Measurements from ENCODE around the gene ARHGAP24.

ARHGAP24 gene

GRCh38 chr4:85734424-85734831, 259.5 kb downstream of the ARHGAP24 start:
- Histone ChIP-seq H3K27me3 (ENCODE audit: insufficient read depth, low read length, poor library complexity) (no peaks in the 10 kb centered on the region), H3K4ac (ENCODE audit: low read depth, low read length) (no peak overlapping the region), H3K23ac (ENCODE audit: low read length) (no peak overlapping the region), H2BK120ac (ENCODE audit: low read depth, low read length) (no peak overlapping the region), H3K4me2 (ENCODE audit: low read length) (no peak overlapping the region), H4K5ac (ENCODE audit: low read length) (no peak overlapping the region), H2BK15ac (replicated peaks; ENCODE audit: low read depth) (no peak overlapping the region), H3K79me1 (ENCODE audit: low read length) (no peaks in the 10 kb centered on the region), H3K4me3 (ENCODE audit: low read length) (no peak overlapping the region), H4K8ac (ENCODE audit: low read depth, low read length) (no peak overlapping the region), H3K56ac (ENCODE audit: low read length) (no peak overlapping the region), H3K4me1 (ENCODE audit: control insufficient read depth, low read depth, low read length) (no peaks in the 10 kb centered on the region), H3K27ac (ENCODE audit: low read depth, low read length) (no peak overlapping the region), H3K36me3 (ENCODE audit: control insufficient read depth, insufficient read depth, low read length) (no peaks in the 10 kb centered on the region), H3K18ac (ENCODE audit: low read length) (no peak overlapping the region), H3K79me2 (ENCODE audit: control insufficient read depth, insufficient read depth, low read length) (no peaks in the 10 kb centered on the region), H2BK5ac (ENCODE audit: low read length) (no peak overlapping the region), H3K9ac (ENCODE audit: low read length) (no peak overlapping the region), H2AK5ac (ENCODE audit: low read length) (no peak overlapping the region)
- no CpG with 5 or more reads among the region's 1 CpG for WGBS (ENCODE audit: extremely low coverage, insufficient coverage, low lambda C conversion rate)
- DNase-seq = no peak

- H3K23ac ChIP-seq (ENCODE audit: low read length) = no peak overlapping the region
- no peak overlapping the region for H2BK15ac ChIP-seq (replicated peaks; ENCODE audit: low read depth)
- no peaks in the 10 kb centered on the region for H3K79me1 ChIP-seq (ENCODE audit: low read length)
- no peak overlapping the region for H4K5ac ChIP-seq (ENCODE audit: low read length)
- H3K18ac ChIP-seq (ENCODE audit: low read length) = no peak overlapping the region
- H2AK5ac ChIP-seq (ENCODE audit: low read length) = no peak overlapping the region
- H3K27ac ChIP-seq (ENCODE audit: low read depth, low read length) = no peak overlapping the region
- no peaks in the 10 kb centered on the region for H3K27me3 ChIP-seq (ENCODE audit: insufficient read depth, low read length, poor library complexity)
- no peak overlapping the region for H4K8ac ChIP-seq (ENCODE audit: low read depth, low read length)
- no peaks in the 10 kb centered on the region for H3K4me1 ChIP-seq (ENCODE audit: control insufficient read depth, low read depth, low read length)
- no peaks in the 10 kb centered on the region for H3K36me3 ChIP-seq (ENCODE audit: control insufficient read depth, insufficient read depth, low read length)
- H3K9ac ChIP-seq (ENCODE audit: low read length) = no peak overlapping the region
- H3K4ac ChIP-seq (ENCODE audit: low read depth, low read length) = no peak overlapping the region
- H3K56ac ChIP-seq (ENCODE audit: low read length) = no peak overlapping the region
- no CpG with 5 or more reads among the region's 2 CpGs for WGBS (ENCODE audit: extremely low coverage, insufficient coverage, low lambda C conversion rate)
- no peak overlapping the region for H3K4me3 ChIP-seq (ENCODE audit: low read length)
- H2BK120ac ChIP-seq (ENCODE audit: low read depth, low read length) = no peak overlapping the region
- no peak overlapping the region for H3K4me2 ChIP-seq (ENCODE audit: low read length)
- H2BK5ac ChIP-seq (ENCODE audit: low read length) = no peak overlapping the region
- DNase-seq = no peak
- no peaks in the 10 kb centered on the region for H3K79me2 ChIP-seq (ENCODE audit: control insufficient read depth, insufficient read depth, low read length)
These were observed 261.6 kb downstream of the ARHGAP24 start for GRCh38 chr4:85736571-85736970.

GRCh38 chr4:85737254-85737653, 262.3 kb downstream of the ARHGAP24 start:
- no peak overlapping the region for H4K5ac ChIP-seq (ENCODE audit: low read length)
- H2BK15ac ChIP-seq (replicated peaks; ENCODE audit: low read depth) = no peak overlapping the region
- no peaks in the 10 kb centered on the region for H3K4me1 ChIP-seq (ENCODE audit: control insufficient read depth, low read depth, low read length)
- no peak overlapping the region for H3K56ac ChIP-seq (ENCODE audit: low read length)
- H2BK120ac ChIP-seq (ENCODE audit: low read depth, low read length) = no peak overlapping the region
- H3K4ac ChIP-seq (ENCODE audit: low read depth, low read length) = no peak overlapping the region
- no peak overlapping the region for H2BK5ac ChIP-seq (ENCODE audit: low read length)
- no peak overlapping the region for H3K4me2 ChIP-seq (ENCODE audit: low read length)
- H3K36me3 ChIP-seq (ENCODE audit: control insufficient read depth, insufficient read depth, low read length) = no peaks in the 10 kb centered on the region
- no peaks in the 10 kb centered on the region for H3K27me3 ChIP-seq (ENCODE audit: insufficient read depth, low read length, poor library complexity)
- no peak overlapping the region for H2AK5ac ChIP-seq (ENCODE audit: low read length)
- no peaks in the 10 kb centered on the region for H3K79me2 ChIP-seq (ENCODE audit: control insufficient read depth, insufficient read depth, low read length)
- no CpG with 5 or more reads among the region's 1 CpG for WGBS (ENCODE audit: extremely low coverage, insufficient coverage, low lambda C conversion rate)
- no peak for DNase-seq
- H4K8ac ChIP-seq (ENCODE audit: low read depth, low read length) = no peak overlapping the region
- no peak overlapping the region for H3K23ac ChIP-seq (ENCODE audit: low read length)
- H3K79me1 ChIP-seq (ENCODE audit: low read length) = no peaks in the 10 kb centered on the region
- no peak overlapping the region for H3K18ac ChIP-seq (ENCODE audit: low read length)
- no peak overlapping the region for H3K9ac ChIP-seq (ENCODE audit: low read length)
- H3K27ac ChIP-seq (ENCODE audit: low read depth, low read length) = no peak overlapping the region
- H3K4me3 ChIP-seq (ENCODE audit: low read length) = no peak overlapping the region

GRCh38 chr4:85738721-85739120, 263.8 kb downstream of the ARHGAP24 start:
- Histone ChIP-seq H3K27ac (ENCODE audit: low read depth, low read length) (no peak overlapping the region), H2AK5ac (ENCODE audit: low read length) (no peak overlapping the region), H3K56ac (ENCODE audit: low read length) (no peak overlapping the region), H3K4ac (ENCODE audit: low read depth, low read length) (no peak overlapping the region), H3K27me3 (ENCODE audit: insufficient read depth, low read length, poor library complexity) (no peaks in the 10 kb centered on the region), H2BK15ac (replicated peaks; ENCODE audit: low read depth) (no peak overlapping the region), H2BK120ac (ENCODE audit: low read depth, low read length) (no peak overlapping the region), H3K23ac (ENCODE audit: low read length) (no peak overlapping the region), H3K4me2 (ENCODE audit: low read length) (no peak overlapping the region), H3K36me3 (ENCODE audit: control insufficient read depth, insufficient read depth, low read length) (no peaks in the 10 kb centered on the region), H3K4me3 (ENCODE audit: low read length) (no peak overlapping the region), H4K5ac (ENCODE audit: low read length) (no peak overlapping the region), H2BK5ac (ENCODE audit: low read length) (no peak overlapping the region), H3K18ac (ENCODE audit: low read length) (no peak overlapping the region), H3K79me1 (ENCODE audit: low read length) (no peaks in the 10 kb centered on the region), H4K8ac (ENCODE audit: low read depth, low read length) (no peak overlapping the region), H3K9ac (ENCODE audit: low read length) (no peak overlapping the region), H3K79me2 (ENCODE audit: control insufficient read depth, insufficient read depth, low read length) (no peaks in the 10 kb centered on the region), H3K4me1 (ENCODE audit: control insufficient read depth, low read depth, low read length) (no peaks in the 10 kb centered on the region)
- DNase-seq = no peak
- no CpG with 5 or more reads among the region's 2 CpGs for WGBS (ENCODE audit: extremely low coverage, insufficient coverage, low lambda C conversion rate)

GRCh38 chr4:85740431-85740861, 265.5 kb downstream of the ARHGAP24 start:
- H3K4me1 ChIP-seq (ENCODE audit: control insufficient read depth, low read depth, low read length) = no peaks in the 10 kb centered on the region
- H3K79me1 ChIP-seq (ENCODE audit: low read length) = no peaks in the 10 kb centered on the region
- H3K56ac ChIP-seq (ENCODE audit: low read length) = no peak overlapping the region
- H3K9ac ChIP-seq (ENCODE audit: low read length) = no peak overlapping the region
- no peak overlapping the region for H2BK15ac ChIP-seq (replicated peaks; ENCODE audit: low read depth)
- H2AK5ac ChIP-seq (ENCODE audit: low read length) = no peak overlapping the region
- no peak overlapping the region for H2BK5ac ChIP-seq (ENCODE audit: low read length)
- no peak overlapping the region for H2BK120ac ChIP-seq (ENCODE audit: low read depth, low read length)
- no peak overlapping the region for H3K4ac ChIP-seq (ENCODE audit: low read depth, low read length)
- H4K5ac ChIP-seq (ENCODE audit: low read length) = no peak overlapping the region
- H3K4me2 ChIP-seq (ENCODE audit: low read length) = no peak overlapping the region
- no peak overlapping the region for H3K23ac ChIP-seq (ENCODE audit: low read length)
- no peaks in the 10 kb centered on the region for H3K79me2 ChIP-seq (ENCODE audit: control insufficient read depth, insufficient read depth, low read length)
- no peaks in the 10 kb centered on the region for H3K27me3 ChIP-seq (ENCODE audit: insufficient read depth, low read length, poor library complexity)
- no peak overlapping the region for H3K18ac ChIP-seq (ENCODE audit: low read length)
- H3K36me3 ChIP-seq (ENCODE audit: control insufficient read depth, insufficient read depth, low read length) = no peaks in the 10 kb centered on the region
- no CpG with 5 or more reads among the region's 5 CpGs for WGBS (ENCODE audit: extremely low coverage, insufficient coverage, low lambda C conversion rate)
- DNase-seq = no peak
- no peak overlapping the region for H3K4me3 ChIP-seq (ENCODE audit: low read length)
- no peak overlapping the region for H3K27ac ChIP-seq (ENCODE audit: low read depth, low read length)
- no peak overlapping the region for H4K8ac ChIP-seq (ENCODE audit: low read depth, low read length)

- no peak overlapping the region for H2BK120ac ChIP-seq (ENCODE audit: low read depth, low read length)
- H3K4me1 ChIP-seq (ENCODE audit: control insufficient read depth, low read depth, low read length) = no peaks in the 10 kb centered on the region
- H2BK5ac ChIP-seq (ENCODE audit: low read length) = no peak overlapping the region
- H2AK5ac ChIP-seq (ENCODE audit: low read length) = no peak overlapping the region
- WGBS (ENCODE audit: extremely low coverage, insufficient coverage, low lambda C conversion rate) = no CpG with 5 or more reads among the region's 2 CpGs
- H3K27me3 ChIP-seq (ENCODE audit: insufficient read depth, low read length, poor library complexity) = no peaks in the 10 kb centered on the region
- no peak overlapping the region for H3K9ac ChIP-seq (ENCODE audit: low read length)
- DNase-seq = no peak
- H3K18ac ChIP-seq (ENCODE audit: low read length) = no peak overlapping the region
- no peak overlapping the region for H3K27ac ChIP-seq (ENCODE audit: low read depth, low read length)
- H3K79me1 ChIP-seq (ENCODE audit: low read length) = no peaks in the 10 kb centered on the region
- H2BK15ac ChIP-seq (replicated peaks; ENCODE audit: low read depth) = no peak overlapping the region
- no peak overlapping the region for H4K8ac ChIP-seq (ENCODE audit: low read depth, low read length)
- H3K4ac ChIP-seq (ENCODE audit: low read depth, low read length) = no peak overlapping the region
- no peak overlapping the region for H3K4me2 ChIP-seq (ENCODE audit: low read length)
- no peak overlapping the region for H4K5ac ChIP-seq (ENCODE audit: low read length)
- H3K36me3 ChIP-seq (ENCODE audit: control insufficient read depth, insufficient read depth, low read length) = no peaks in the 10 kb centered on the region
- H3K56ac ChIP-seq (ENCODE audit: low read length) = no peak overlapping the region
- no peak overlapping the region for H3K23ac ChIP-seq (ENCODE audit: low read length)
- H3K79me2 ChIP-seq (ENCODE audit: control insufficient read depth, insufficient read depth, low read length) = no peaks in the 10 kb centered on the region
- no peak overlapping the region for H3K4me3 ChIP-seq (ENCODE audit: low read length)
These were observed 266.4 kb downstream of the ARHGAP24 start for GRCh38 chr4:85741381-85741780.

Data from mesendoderm (in vitro differentiated cells).